Osteocyte (in vitro differentiated cells): Measurements from ENCODE around the gene CCL4. TPM values are rescaled to one million over a fixed set of nuclear protein-coding genes. Genes with fewer than 3 reads are reported as not detected.

ENCODE experiments used
- DNase-seq: peaks from one replicate; pipeline ENCODE4 v3.0.0; 2021; ENCODE audit warnings: mixed read lengths; ENCODE audit not compliant: unreplicated experiment; ENCODE audit errors: extremely low spot score
- H3K27ac Mint-ChIP-seq: one replicate; pipeline ENCODE4 v1.8.0; 2021; ENCODE audit warnings: mild to moderate bottlenecking, mixed read lengths; ENCODE audit not compliant: unreplicated experiment
- H3K27me3 Mint-ChIP-seq: one replicate; pipeline ENCODE4 v1.8.0; 2021; ENCODE audit warnings: mixed read lengths; ENCODE audit not compliant: unreplicated experiment
- H3K36me3 Mint-ChIP-seq: one replicate; pipeline ENCODE4 v1.8.0; 2021; ENCODE audit warnings: mixed read lengths; ENCODE audit not compliant: unreplicated experiment
- H3K4me1 Mint-ChIP-seq: one replicate; pipeline ENCODE4 v1.8.0; 2021; ENCODE audit warnings: mixed read lengths; ENCODE audit not compliant: unreplicated experiment
- H3K4me3 Mint-ChIP-seq: one replicate; pipeline ENCODE4 v1.8.0; 2021; ENCODE audit warnings: mild to moderate bottlenecking, moderate library complexity, mixed read lengths; ENCODE audit not compliant: unreplicated experiment
- H3K9me3 Mint-ChIP-seq: one replicate; pipeline ENCODE4 v1.8.0; 2021; ENCODE audit warnings: mixed read lengths; ENCODE audit not compliant: unreplicated experiment
- total RNA-seq: library from RNA; stranded (reverse); gene quantifications from 2 replicates; pipeline ENCODE4 v1.2.1, GENCODE V29; 2021
- TF ChIP-seq, protein P1 (sequence below): fragments of 200-600 bp; sonication (generic); IDR thresholded peaks from 2 replicates; pipeline ENCODE4 v1.5.0; 2021; ENCODE audit warnings: antibody characterized with exemption, mild to moderate bottlenecking, moderate library complexity

Gene CCL4
- total RNA-seq, 1 donor from 2014 or later = not detected

DNA sequence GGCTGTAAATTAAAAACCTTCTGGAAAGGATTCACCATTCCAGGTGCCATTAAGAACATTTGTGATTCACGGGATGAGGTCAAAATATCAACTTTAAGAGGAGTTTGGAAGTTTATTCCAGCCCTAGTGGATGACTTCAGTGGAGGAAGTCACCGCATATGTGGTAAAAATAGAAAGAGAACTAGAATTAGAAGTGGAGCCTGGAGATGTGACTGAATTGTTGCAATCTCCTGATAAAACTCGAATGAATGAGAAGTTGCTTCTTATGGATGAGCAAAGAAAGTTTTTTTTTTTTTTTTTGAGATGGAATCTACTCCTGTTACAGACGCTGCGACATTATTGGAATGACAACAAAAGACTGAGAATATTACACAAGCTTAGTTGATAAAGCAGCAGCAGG is 26.7 kb downstream of the CCL4 start:
- no peak for DNase-seq
- Mint-ChIP-seq H3K27ac (no peak overlapping the region), H3K4me3 (no peak overlapping the region), H3K9me3 (no peaks in the 10 kb centered on the region), H3K27me3 (peaks cover 17% of the 10 kb centered on the region), H3K36me3 (no peaks in the 10 kb centered on the region), H3K4me1 (no peaks in the 10 kb centered on the region)
- TF ChIP-seq, protein P1, sequence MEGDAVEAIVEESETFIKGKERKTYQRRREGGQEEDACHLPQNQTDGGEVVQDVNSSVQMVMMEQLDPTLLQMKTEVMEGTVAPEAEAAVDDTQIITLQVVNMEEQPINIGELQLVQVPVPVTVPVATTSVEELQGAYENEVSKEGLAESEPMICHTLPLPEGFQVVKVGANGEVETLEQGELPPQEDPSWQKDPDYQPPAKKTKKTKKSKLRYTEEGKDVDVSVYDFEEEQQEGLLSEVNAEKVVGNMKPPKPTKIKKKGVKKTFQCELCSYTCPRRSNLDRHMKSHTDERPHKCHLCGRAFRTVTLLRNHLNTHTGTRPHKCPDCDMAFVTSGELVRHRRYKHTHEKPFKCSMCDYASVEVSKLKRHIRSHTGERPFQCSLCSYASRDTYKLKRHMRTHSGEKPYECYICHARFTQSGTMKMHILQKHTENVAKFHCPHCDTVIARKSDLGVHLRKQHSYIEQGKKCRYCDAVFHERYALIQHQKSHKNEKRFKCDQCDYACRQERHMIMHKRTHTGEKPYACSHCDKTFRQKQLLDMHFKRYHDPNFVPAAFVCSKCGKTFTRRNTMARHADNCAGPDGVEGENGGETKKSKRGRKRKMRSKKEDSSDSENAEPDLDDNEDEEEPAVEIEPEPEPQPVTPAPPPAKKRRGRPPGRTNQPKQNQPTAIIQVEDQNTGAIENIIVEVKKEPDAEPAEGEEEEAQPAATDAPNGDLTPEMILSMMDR = no peak

DNA sequence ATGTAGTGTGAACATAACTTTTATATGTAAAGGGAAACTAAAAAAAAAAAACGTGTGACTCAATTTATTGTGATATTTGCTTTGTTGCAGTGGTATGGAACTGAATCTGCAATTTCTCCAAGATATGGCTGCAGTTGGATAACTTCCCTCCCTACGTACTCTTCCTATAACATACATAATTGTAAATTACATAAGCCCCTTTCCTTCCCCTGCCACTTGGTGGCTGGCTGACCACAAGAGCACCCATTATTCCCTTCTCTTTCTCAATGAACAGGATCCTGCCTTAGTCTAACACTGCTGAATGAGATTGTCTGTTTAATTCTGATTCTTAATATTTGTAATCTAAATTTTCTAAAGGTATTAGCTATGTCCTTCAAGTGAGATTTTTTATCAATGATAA is 27.8 kb downstream of the CCL4 start:
- Mint-ChIP-seq H3K27ac (no peak overlapping the region), H3K4me3 (no peak overlapping the region), H3K4me1 (no peaks in the 10 kb centered on the region), H3K27me3 (peaks cover 21% of the 10 kb centered on the region), H3K9me3 (no peaks in the 10 kb centered on the region), H3K36me3 (no peaks in the 10 kb centered on the region)
- DNase-seq = no peak
- TF ChIP-seq, protein P1 = no peak

DNA sequence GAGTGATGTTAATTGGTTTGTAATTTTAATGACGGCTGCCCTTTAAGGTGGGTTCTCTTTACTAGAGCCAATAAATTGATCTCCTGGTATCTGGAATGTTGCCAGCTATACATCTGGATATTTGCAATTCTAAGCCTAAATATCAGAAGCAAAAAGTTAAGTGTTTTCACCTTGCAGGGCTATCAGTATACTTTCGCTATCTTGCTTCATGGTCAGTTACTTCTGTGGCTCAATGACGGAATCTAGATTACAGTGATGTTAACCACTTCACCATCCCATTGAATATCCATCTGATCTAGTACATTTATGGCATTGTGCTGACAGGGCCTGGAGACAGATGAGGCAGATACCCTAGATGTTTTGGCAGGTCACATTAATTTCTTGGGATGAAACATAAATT is 28.3 kb downstream of the CCL4 start:
- TF ChIP-seq, protein P1 = no peak
- Mint-ChIP-seq H3K9me3 (no peaks in the 10 kb centered on the region), H3K36me3 (no peaks in the 10 kb centered on the region), H3K27ac (no peak overlapping the region), H3K4me1 (no peaks in the 10 kb centered on the region), H3K4me3 (no peak overlapping the region), H3K27me3 (peaks cover 21% of the 10 kb centered on the region)
- DNase-seq = no peak

DNA sequence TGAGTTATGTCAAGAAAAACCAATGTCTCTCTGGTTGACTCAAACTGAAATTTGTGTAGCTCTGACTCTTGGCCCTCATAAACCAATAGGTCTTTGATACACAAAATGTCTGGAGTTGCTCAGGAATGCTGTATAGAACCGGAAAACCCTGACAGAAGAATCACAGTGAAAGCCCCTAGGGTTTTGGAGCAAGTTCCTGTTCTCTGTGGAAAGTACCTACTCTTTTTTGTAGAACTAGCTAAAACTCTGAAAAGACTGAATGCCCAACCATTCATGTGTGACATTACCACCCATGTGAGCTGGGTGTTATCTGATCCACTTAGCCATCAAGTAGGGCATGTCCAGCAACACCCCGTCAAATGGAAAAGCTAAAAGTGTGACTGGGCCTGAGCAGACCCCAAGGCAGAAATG is 28.8 kb downstream of the CCL4 start:
- no peak for DNase-seq
- H3K4me3 Mint-ChIP-seq = no peak overlapping the region
- no peak overlapping the region for H3K27ac Mint-ChIP-seq
- TF ChIP-seq, protein P1 = no peak
- no peaks in the 10 kb centered on the region for H3K36me3 Mint-ChIP-seq
- H3K9me3 Mint-ChIP-seq = no peaks in the 10 kb centered on the region
- H3K4me1 Mint-ChIP-seq = no peaks in the 10 kb centered on the region
- peaks cover 24% of the 10 kb centered on the region for H3K27me3 Mint-ChIP-seq

DNA sequence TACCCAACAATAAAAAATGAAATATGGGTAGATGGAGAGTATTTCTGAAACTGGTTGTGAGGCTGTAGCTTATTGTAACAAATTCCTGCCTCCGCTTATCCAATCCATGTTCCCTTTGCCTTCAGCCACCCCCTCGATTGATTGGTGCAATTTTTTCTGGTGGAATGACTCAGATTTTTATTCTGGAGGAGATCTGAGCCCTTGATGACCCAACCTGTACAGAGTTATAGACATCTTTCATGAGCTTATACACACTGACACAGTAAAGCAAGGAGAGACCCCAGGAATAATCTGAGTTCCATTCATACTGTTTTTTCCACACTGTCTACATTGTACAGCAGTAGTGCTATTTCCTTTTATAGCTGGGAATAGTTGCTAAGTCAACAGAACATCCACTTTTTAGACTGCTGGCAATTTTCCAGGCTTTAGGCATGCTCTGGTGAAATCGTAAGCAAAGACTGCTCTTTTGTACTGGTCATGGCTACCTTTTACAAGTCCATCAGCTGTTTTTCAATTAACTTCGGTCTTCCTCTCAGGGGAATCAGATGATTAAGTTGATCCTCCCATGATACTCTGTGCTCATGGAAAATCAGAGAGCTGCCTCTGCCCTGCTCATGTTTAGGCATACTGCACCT is 30.1 kb downstream of the CCL4 start:
- Mint-ChIP-seq H3K27ac (no peak overlapping the region), H3K4me1 (no peaks in the 10 kb centered on the region), H3K27me3 (peaks cover 24% of the 10 kb centered on the region), H3K9me3 (no peaks in the 10 kb centered on the region), H3K36me3 (no peaks in the 10 kb centered on the region), H3K4me3 (no peak overlapping the region)
- no peak for DNase-seq
- TF ChIP-seq, protein P1 = no peak
